HG03103 (cell line): Measurements from ENCODE around the gene SGSM2.

Experiments used
- ATAC-seq: cut with Tn5 transposase; IDR thresholded peaks from one replicate; pipeline ENCODE4 v1.9.1; 2021; ENCODE audit warnings: low read depth; ENCODE audit not compliant: unreplicated experiment

SGSM2 gene

GRCh38 chr17:2336215-2336851, 968 bp upstream of the SGSM2 start, which contains the start of gene TSR1:
Gene TSR1, minus strand, starts transcription at chr17:2336457. Its CDS starts 30 bp downstream, at chr17:2336427.
- ATAC-seq: peak; percentile 75

DNA sequence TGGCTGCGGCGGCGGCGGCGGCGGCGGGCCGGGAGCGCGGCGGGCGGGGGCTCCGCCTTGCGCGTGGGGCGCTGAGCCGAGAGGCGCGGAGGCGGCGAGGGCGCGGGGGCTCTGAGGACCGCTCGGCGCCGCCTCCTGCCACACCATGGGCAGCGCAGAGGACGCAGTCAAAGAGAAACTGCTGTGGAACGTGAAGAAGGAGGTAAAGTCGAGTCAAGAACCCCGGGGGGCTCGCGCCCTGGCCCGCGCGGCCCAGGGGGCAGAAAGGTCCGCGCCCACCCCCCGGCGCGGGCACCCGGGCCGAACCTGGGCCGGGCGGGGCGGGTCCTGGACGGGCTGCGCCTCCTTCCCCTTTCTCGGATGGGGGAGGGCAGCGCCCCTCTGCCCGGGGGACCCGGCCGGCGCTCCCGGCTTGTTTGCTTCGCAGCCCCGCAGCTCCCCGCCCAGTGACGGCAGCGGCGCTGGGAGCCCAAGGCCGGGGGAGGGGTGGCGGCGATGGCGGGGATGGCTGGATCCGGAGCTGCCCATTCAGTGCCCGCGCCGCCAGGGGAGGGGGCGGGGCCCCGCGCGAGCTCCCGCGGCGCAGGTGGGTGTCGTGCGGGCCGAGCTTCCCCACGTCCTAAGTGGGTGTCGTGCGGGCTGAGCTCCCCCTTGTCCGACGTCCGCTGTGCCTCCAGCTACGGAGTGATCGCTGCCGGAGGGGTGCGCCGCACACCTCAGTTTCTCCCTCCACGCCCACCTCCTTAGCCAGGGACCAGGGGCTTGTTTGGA, 428 bp downstream of the SGSM2 start:
- ATAC-seq: no peak

- no peak for ATAC-seq
These were observed 985 bp downstream of the SGSM2 start for GRCh38 chr17:2338315-2338657.

GRCh38 chr17:2343421-2343820, 6.1 kb downstream of the SGSM2 start:
- ATAC-seq: no peak

- ATAC-seq: no peak
These were observed 7.2 kb downstream of the SGSM2 start for GRCh38 chr17:2344528-2344927.

GRCh38 chr17:2346475-2346874, 9.2 kb downstream of the SGSM2 start:
- ATAC-seq: no peak

DNA sequence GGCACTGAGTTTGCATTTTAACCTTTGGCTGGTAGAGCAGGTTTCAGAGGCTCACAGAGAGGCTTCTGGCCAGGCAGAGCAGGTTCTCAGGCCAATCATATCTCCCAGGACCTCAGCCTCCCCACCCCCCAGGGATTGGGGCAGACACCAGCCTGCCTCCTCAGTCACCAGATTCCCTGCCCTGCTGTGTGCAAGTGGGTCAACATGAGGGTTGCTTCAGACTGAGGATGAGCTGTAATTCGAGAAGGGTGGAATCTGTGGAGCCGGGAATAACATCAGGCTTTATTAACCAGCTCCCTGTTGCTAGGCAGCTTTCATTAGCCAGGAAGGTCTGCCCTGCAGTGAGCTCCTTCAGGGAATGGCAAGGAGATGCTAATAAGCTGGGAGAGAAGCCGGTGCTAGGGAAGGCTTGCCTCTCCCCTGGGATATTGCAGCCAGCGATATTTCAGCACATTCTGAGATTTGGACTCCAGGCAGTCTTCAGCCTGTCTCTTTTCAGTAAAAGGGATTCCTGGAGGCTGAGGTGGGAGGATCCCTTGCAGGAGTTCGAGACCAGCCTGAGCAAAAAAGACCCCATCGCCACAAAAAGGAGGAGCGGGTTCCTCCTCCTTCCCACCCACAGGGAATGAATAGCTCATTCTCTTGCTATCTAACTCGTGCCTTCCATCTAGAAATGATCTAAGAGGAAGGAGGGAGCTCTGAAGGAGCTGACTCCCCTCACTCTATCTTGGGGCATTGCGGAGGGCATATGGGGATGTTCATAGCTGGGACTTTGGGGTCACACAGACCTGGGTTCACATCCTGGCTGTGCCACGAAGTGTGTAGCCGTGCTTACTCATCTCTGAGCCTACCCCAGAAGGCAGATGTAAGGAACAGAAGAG, 10.7 kb downstream of the SGSM2 start:
- no peak for ATAC-seq

DNA sequence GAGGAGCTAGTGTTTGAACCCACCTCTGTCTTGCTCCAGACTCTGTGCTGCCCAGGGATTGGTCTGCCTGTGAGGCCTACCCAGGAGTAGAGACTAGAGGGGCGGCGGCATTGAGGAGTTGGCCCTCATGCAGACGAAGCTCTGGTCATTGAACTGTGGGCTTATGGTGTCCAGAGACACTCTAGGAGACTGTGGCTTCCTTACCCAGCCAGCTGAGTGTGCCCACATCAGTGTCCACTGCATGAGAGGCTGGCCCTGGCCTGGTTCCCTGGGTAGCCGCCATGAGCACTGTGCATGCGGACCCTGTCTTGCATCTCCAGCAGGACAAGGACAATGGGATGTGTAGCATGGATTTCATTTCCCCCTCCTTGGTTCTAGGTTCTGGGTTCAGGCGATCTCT, 14.0 kb downstream of the SGSM2 start:
- ATAC-seq: no peak

- no peak for ATAC-seq
These were observed 17.0 kb downstream of the SGSM2 start for GRCh38 chr17:2354311-2354710.

DNA sequence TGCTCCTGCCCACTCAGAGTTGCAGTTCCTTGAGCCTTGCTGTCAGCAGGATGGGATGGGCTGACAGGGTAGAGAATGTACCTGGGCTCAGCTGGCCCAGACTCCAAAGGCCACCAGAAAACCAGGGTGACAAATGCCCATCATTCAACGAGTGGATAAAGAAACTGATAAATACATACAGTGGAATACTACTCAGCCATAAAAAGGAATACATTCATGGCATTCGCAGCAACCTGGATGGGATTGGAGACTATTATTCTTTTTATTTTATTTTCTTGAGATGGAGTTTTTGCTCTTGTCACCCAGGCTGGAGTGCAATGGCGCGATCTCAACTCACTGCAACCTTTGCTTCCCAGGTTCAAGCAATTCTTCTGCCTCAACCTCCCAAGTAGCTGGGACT, 19.9 kb downstream of the SGSM2 start:
- no peak for ATAC-seq

- ATAC-seq: no peak
These were observed 20.7 kb downstream of the SGSM2 start for GRCh38 chr17:2357931-2358434.

DNA sequence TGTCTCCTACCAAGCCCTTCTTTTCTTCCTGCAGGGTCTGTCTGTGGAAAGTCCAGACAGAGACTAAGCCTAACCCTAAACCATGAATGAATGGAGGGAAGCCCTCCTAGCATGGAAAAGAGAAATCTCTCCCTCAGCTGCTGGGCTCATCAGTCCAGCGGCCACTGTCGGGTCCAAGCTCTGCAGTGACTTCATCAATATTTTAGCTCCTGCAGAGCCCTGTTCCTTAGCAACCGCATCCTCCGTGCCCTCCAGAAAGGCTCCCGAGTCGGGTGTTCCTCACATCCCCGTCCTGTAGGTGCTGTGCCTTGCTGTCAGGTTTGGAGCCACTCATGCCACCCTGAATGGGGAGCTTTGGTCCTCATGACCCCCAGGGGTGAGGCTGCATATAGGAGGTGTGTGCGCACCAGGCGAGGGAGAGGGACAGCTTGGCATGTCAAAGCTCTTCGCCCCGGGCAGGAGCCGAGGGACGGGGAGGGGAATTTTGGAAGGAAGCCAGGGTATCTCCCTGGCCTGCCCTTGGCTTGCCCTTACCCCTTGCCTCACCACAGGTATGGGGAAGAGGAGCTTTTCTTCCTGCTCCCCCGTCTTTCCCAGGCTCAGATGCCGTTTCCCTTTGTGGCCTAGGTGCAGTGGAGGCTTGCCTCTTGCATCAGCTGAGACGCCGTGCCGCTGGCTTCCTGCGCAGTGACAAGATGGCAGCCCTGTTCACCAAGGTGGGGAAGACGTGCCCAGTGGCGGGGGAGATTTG, 23.9 kb downstream of the SGSM2 start:
- no peak for ATAC-seq

GRCh38 chr17:2362016-2362415, 24.7 kb downstream of the SGSM2 start:
- ATAC-seq: no peak

GRCh38 chr17:2362416-2362815, 25.1 kb downstream of the SGSM2 start:
- no peak for ATAC-seq

GRCh38 chr17:2362881-2363280, 25.6 kb downstream of the SGSM2 start:
- ATAC-seq: no peak

GRCh38 chr17:2363318-2363717, 26.0 kb downstream of the SGSM2 start:
- no peak for ATAC-seq

DNA sequence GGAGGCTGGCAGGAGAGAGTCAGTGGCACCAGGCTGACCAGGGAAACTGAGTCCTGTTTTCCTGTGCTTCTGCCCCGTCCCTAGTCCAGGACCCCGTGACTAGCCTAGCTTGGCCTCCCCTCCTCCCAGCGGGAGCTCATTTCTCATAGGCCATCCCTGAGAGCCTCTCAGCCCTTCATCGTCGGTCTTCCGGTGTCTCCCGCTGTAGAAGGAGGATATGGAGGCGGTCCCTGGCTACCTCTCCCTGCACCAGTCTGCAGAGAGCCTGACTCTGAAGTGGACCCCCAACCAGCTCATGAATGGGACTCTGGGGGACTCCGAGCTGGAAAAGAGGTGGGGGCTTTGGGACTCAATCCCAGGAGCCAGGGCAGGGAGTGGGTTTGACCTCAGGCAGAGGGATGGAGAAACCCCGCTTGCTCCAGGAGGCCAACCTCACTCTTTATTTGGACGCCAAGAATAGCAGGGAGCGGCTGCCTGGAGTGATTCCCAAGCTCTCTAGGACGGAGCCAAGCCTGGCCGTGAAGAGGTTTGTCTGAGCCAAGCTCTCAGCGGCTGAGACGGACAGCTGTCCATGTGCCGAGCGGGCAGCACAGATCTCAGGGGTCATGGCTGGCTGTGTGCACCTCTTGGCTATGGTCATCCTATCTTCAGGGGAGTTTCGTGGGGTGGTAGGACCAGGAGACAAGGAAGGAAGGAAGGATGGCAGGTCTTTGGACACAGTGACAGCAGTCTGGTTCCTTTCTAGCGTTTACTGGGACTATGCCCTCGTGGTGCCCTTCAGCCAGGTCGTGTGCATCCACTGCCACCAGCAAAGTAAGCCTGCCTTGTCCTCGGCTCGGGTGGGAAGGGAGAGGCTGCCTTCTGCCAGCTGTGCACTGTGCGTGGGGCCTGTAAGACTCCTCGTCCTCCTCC, 26.8 kb downstream of the SGSM2 start:
- ATAC-seq: no peak

GRCh38 chr17:2364763-2365116, 27.4 kb downstream of the SGSM2 start:
- no peak for ATAC-seq

GRCh38 chr17:2365132-2365531, 27.8 kb downstream of the SGSM2 start:
- no peak for ATAC-seq
